Activated CD8-positive, alpha-beta T cell treated with anti-CD3 and anti-CD28 coated beads for 36 hours (primary cell): ENCODE results near the gene PLEKHM3. TPM values are rescaled to one million over a fixed set of nuclear protein-coding genes. Genes with fewer than 3 reads are reported as not detected.

ENCODE experiments used
- ATAC-seq: fragments of 200-7000 bp; cut with Tn5 transposase; one replicate; pipeline ENCODE4 v1.10.0; 2021; ENCODE audit warnings: mild to moderate bottlenecking, moderate library complexity
- CTCF ChIA-PET: fragments of 350-600 bp; sonication (Branson Sonifier 250); formaldehyde crosslinking; loops from one replicate; lab custom pipeline; 2021; ENCODE audit warnings: antibody characterized with exemption; lab: Charles Lee
- POLR2A ChIA-PET: fragments of 350-600 bp; sonication (Branson Sonifier 250); formaldehyde crosslinking; loops from one replicate; lab custom pipeline; 2021; ENCODE audit warnings: antibody characterized with exemption; lab: Charles Lee
- DNase-seq: peaks from one replicate; pipeline ENCODE4 v3.0.0-alpha.2; 2020
- H3K27ac Mint-ChIP-seq: one replicate; pipeline ENCODE4 v1.8.0; 2021; ENCODE audit warnings: mild to moderate bottlenecking, mixed read lengths
- H3K27me3 Mint-ChIP-seq: one replicate; pipeline ENCODE4 v1.8.0; 2021; ENCODE audit warnings: mixed read lengths
- H3K36me3 Mint-ChIP-seq: one replicate; pipeline ENCODE4 v1.8.0; 2021; ENCODE audit warnings: low read depth, mixed read lengths
- H3K4me1 Mint-ChIP-seq: one replicate; pipeline ENCODE4 v1.8.0; 2021; ENCODE audit warnings: low read depth, mixed read lengths
- H3K4me3 Mint-ChIP-seq: one replicate; pipeline ENCODE4 v1.8.0; 2021; ENCODE audit warnings: mild to moderate bottlenecking, moderate library complexity, mixed read lengths
- H3K9me3 Mint-ChIP-seq: one replicate; pipeline ENCODE4 v1.8.0; 2021; ENCODE audit warnings: mixed read lengths
- CTCF ChIP-seq: fragments of 200-600 bp; IDR thresholded peaks from one replicate; pipeline ENCODE4 v1.8.0; 2022; ENCODE audit warnings: antibody characterized with exemption, mild to moderate bottlenecking
- intact Hi-C: fragments of 100-400 bp; cut with micrococcal nuclease; formaldehyde crosslinking; loops from one replicate; pipeline ENCODE4 v1.10.0; 2022
- total RNA-seq, 2 experiments: library from RNA; stranded (reverse); gene quantifications; one replicate each; pipeline ENCODE4 v1.2.3, GENCODE V29; 2021

The PLEKHM3 gene
- total RNA-seq, 2 experiments from 2014 or later, result 4.5 to 4.7 TPM

- TF ChIP-seq CTCF, result no peak
- H3K4me1 Mint-ChIP-seq, result no peaks in the 10 kb centered on the region
- intact Hi-C loops, result no loop called here
- H3K4me3 Mint-ChIP-seq, result no peak overlapping the region
- no peak for ATAC-seq
- no peaks in the 10 kb centered on the region for H3K27me3 Mint-ChIP-seq
- no peaks in the 10 kb centered on the region for H3K9me3 Mint-ChIP-seq
- no peaks in the 10 kb centered on the region for H3K36me3 Mint-ChIP-seq
- H3K27ac Mint-ChIP-seq, result no peak overlapping the region
- ChIA-PET POLR2A (no interaction called here), CTCF (interaction anchor here (1.0 kb wide), 1 partner anchor 9 kb away, joined by 5 read pairs; no protein-coding TSS in a partner anchor)
- DNase-seq, result no peak
These were observed 149.7 kb downstream of the PLEKHM3 start for GRCh38 chr2:207875473-207876212.

- Mint-ChIP-seq H3K9me3 (no peaks in the 10 kb centered on the region), H3K4me3 (no peak overlapping the region), H3K27me3 (no peaks in the 10 kb centered on the region), H3K36me3 (no peaks in the 10 kb centered on the region), H3K27ac (no peak overlapping the region), H3K4me1 (no peaks in the 10 kb centered on the region)
- ChIA-PET POLR2A (no interaction called here), CTCF (no interaction called here)
- no peak for TF ChIP-seq CTCF
- intact Hi-C loops, result no loop called here
- ATAC-seq (no peak), DNase-seq (no peak)
These were observed 151.5 kb downstream of the PLEKHM3 start for GRCh38 chr2:207873794-207874193.

GRCh38 chr2:207871911-207872310 is 153.4 kb downstream of the PLEKHM3 start:
- POLR2A ChIA-PET, result no interaction called here
- CTCF ChIA-PET, result interaction anchor here (1.2 to 1.6 kb wide), 2 partner anchors 36 to 101 kb away, joined by 4 to 5 read pairs; no protein-coding TSS in a partner anchor
- DNase-seq (no peak), ATAC-seq (no peak)
- Mint-ChIP-seq H3K4me1 (no peaks in the 10 kb centered on the region), H3K27ac (no peak overlapping the region), H3K4me3 (no peak overlapping the region), H3K9me3 (no peaks in the 10 kb centered on the region), H3K36me3 (no peaks in the 10 kb centered on the region), H3K27me3 (no peaks in the 10 kb centered on the region)
- intact Hi-C loops, result no loop called here
- no peak for TF ChIP-seq CTCF

GRCh38 chr2:207871506-207871905 is 153.8 kb downstream of the PLEKHM3 start:
- Mint-ChIP-seq H3K27ac (no peak overlapping the region), H3K9me3 (no peaks in the 10 kb centered on the region), H3K4me3 (no peak overlapping the region), H3K4me1 (no peaks in the 10 kb centered on the region), H3K36me3 (no peaks in the 10 kb centered on the region), H3K27me3 (no peaks in the 10 kb centered on the region)
- ATAC-seq, result no peak
- intact Hi-C loops, result no loop called here
- DNase-seq, result no peak
- ChIA-PET CTCF (interaction anchor here (1.2 to 1.6 kb wide), 3 partner anchors 36 to 110 kb away, joined by 3 to 5 read pairs (median 4); no protein-coding TSS in a partner anchor), POLR2A (no interaction called here)
- no peak for TF ChIP-seq CTCF

- CTCF ChIA-PET, result interaction anchor here (1.2 to 1.6 kb wide), 3 partner anchors 35 to 110 kb away, joined by 3 to 5 read pairs (median 4); no protein-coding TSS in a partner anchor
These were observed 154.5 kb downstream of the PLEKHM3 start for GRCh38 chr2:207870814-207871213.

More at GRCh38 chr2:207870814-207871213, 154.5 kb downstream of the PLEKHM3 start:
- DNase-seq, result no peak
- no peak for ATAC-seq
- Mint-ChIP-seq H3K27me3 (no peaks in the 10 kb centered on the region), H3K4me1 (no peaks in the 10 kb centered on the region), H3K36me3 (no peaks in the 10 kb centered on the region), H3K4me3 (no peak overlapping the region), H3K27ac (no peak overlapping the region), H3K9me3 (no peaks in the 10 kb centered on the region)
- no peak for TF ChIP-seq CTCF
- intact Hi-C loops, result no loop called here
- POLR2A ChIA-PET, result no interaction called here
